GM18511 (cell line): Measurements from ENCODE around the gene ADAMTS12.

Source experiments
- ATAC-seq: cut with Tn5 transposase; IDR thresholded peaks from one replicate; pipeline ENCODE4 v1.9.1; 2021; ENCODE audit warnings: mild to moderate bottlenecking, moderate library complexity; ENCODE audit not compliant: unreplicated experiment

Gene ADAMTS12

DNA sequence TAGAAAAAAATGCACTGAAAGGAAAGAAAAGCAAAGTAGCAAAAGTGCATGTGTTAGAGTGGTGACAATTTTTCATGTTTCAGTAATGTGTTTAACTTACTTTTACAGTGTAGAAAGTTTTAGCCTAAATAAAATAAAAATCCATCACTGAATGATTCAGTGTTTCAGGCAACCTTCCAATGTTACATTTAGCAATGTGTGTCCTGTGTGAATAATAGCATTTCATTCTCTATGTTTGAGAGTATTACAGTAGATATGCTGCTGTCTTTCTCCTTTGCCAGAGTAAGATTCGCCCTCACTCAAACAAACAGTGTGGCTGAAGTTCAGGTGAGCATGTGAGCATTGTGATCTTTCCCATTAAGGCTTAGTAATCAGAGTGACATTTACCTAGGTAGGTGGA, 279.9 kb downstream of the ADAMTS12 start:
- no peak for ATAC-seq

DNA sequence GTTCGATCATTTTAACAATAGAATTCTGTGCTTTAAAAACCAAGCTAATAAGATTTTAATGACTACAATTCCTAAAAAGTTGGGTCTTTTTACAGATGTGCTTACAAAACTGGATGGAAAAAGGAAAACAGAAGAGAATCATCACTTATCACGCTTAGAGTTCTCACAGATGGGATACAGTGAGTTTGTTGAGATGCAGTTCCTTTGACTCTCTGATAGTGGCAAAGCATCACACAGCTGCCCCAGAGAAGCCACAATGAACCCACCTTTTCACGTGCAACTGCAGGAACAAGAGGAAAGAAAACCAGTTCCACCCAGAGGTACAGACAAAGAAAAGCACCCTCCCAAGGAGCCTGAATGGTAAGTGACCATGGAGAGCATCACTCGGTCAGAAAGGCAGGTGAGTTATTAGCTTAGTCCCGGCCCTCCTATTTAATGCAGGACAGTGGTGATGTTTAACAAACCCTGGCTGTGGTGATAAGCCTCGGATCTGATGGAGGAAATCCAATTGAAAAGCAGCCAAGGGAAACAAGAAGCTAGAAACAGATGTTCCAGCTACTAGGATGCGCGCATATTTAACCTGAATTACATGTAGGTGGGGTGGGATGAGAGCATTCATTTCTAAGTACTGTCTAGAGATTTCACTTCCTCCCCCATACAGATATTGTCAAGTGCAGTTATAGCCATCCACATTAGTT, 283.3 kb downstream of the ADAMTS12 start:
- no peak for ATAC-seq

DNA sequence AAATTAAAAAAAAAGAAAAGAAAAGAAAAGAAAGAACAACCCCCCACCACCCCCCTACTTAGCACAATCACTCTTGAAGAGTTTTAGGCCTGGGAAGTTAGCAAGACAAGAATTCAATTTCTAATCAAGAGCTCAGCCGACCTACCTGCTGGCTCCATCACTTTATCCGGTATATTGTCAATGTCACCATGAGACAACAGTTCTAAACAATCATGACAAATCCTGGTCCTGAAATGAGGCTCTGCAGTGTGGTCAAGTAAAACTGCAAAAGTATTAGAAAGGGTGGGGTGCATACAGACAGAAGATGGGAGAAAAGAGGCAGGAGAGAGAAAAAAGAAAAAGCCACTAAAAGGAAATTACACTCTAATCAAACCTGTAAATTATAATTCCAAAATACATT, 287.3 kb downstream of the ADAMTS12 start:
- ATAC-seq, result no peak

DNA sequence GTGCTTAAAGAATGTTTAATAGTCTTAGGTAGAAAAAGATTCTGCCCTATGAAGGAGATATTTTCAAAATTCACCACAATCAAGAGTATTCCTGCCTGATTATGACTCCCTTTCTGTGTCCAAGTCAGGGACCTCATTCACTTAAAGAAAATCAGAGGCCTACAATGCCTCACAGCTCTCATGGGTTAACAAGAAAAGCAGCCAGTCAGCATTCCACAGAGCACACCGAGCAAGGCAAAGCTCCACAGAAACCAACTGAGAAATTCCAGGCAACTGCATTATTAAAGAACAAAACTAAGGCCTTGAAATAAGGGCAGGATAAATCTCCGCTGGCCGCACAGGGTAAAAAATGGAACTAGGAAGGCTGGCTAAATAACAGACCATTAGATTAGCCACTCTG, 289.9 kb downstream of the ADAMTS12 start:
- no peak for ATAC-seq

DNA sequence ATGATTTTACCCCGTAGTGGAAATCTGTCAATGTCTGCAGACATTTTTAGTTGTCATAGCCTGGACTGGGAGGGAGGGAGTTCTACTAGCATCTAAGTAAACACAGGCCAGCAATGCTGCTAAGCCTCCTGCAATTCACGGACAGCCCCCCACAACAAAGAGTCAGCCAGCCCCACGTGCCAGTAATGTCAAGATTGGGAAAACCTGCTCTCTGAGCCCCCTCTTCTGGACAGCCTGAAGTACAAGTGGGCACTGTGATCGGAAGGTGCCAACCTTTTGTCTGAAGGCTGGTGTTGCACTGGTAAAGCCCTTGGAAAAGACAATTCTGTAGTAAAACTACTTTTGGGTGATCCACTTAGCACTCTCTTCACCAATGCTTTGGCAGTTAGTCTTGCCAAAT, 296.5 kb downstream of the ADAMTS12 start:
- no peak for ATAC-seq

DNA sequence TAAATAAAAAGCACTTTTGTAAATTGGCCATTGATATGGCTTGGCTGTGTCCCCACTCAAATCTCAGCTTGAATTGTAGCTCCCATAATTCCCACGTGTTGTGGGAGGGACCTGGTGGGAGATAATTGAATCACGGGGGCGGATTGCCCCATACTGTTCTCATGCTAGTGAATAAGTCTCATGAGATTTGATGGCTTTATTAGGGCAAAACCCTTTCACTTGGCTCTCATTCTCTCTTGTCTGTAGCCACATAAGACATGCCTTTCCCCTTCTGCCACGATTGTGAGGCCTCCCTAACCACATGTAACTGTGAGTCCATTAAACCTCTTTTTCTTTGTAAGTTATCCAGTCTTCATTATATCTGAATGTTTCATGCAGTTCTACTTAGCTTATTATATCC, 297.8 kb downstream of the ADAMTS12 start:
- no peak for ATAC-seq

DNA sequence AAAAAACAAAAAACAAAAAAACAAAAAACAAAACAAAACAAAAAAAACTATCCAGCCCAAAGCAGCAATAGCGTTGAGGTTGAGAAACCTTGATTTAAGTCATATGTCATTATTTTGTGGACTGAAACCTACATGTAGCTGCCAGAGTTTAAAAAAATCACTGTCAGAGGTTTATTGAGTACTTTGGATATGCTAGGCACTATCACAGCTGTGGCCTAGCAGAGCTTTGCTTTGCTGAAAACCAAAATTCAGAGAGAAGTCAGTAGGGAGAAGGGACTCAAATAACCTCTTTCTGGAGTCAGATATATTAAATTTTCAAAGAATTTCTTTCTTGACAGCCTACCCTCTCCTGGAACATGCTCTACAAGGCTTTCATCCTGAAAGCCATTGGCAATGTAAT, 299.5 kb downstream of the ADAMTS12 start:
- ATAC-seq, result no peak

DNA sequence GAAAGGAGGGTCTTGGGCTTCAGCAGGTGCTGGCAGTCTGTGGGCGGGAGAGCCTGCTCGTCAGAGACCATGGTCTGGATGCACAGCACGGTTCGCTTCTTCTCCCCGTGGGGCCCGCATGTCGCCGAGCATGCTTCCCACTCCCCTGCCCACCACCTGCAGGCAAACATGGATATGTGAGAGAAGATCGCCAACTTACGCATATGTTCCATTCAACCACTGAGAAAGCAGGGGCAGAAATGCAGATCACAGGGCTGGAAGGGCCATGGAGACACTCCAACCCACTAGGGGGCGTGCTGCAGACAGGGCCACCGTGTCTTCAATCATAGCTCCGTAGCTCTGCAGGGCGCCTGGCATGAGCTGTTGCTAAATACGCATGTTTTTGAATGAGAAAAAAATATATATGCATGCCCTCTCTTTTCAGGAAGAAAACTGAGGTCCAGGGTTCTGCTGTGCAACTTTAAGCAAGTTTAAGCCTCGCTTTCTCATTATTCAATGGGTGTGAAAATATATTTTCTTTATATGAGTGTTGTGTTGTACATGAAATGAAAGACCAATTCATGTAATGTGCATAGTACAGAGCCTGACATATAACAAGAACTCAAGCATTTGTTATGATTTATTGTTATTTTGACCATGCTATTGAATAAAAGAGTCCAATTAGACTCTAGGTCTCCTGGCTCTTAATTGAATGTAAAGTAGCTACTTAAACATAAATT, 303.0 kb downstream of the ADAMTS12 start:
- ATAC-seq, result no peak

DNA sequence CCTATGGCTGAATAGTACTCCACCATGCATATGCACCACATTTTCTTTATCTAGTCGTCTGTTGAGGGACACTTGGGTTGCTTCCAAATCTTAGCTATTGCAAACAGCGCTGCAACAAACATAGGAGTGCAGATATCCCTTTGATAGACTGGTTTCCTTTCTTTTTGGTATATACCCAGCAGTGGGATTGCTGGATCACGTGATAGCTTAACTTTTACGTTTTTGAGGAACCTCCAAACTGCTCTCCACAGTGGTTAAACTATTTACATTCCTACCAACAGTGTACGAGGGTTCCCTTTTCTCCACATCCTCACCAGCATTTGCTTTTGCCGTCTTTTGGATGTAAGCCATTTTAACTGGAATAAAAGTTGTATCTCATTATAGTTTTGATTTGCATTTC, 308.5 kb downstream of the ADAMTS12 start:
- ATAC-seq, result no peak

DNA sequence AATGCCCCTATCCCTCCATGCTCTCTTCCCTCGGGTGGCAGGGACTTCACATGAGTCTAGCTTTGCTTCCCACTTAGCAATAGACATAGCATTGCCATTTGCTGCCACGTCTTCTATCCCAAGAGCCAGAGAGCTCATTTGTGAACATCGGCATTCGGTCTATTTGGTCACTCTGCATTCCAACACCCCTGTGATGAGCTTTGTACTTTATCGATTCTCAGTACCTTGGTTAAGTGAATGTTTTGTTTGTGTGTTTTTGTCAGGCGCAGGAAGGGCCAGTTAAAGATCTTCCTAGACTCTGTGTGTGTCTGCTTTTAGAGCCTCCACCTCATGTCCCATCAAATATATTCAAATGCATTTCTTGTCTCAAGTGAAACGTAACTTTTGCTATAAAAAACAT, 309.4 kb downstream of the ADAMTS12 start:
- no peak for ATAC-seq

DNA sequence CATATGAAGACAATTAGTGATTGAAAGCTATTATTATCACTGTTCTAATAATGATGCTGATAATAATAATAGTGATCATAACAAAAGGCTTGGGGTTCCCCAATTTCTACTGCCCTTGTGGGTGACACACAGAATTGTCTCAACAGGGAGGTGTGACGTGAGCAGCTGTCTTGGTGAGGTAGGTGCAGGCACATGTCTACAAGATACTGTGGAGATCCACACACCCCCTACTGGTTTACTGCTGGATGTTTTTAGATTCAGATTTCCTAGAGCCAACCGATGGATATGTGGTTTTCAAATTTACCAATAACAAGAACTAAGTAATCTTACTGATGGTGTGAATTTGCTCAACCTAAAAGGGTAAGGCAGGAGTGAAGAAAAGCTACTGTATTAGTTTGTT, 312.0 kb downstream of the ADAMTS12 start:
- no peak for ATAC-seq

DNA sequence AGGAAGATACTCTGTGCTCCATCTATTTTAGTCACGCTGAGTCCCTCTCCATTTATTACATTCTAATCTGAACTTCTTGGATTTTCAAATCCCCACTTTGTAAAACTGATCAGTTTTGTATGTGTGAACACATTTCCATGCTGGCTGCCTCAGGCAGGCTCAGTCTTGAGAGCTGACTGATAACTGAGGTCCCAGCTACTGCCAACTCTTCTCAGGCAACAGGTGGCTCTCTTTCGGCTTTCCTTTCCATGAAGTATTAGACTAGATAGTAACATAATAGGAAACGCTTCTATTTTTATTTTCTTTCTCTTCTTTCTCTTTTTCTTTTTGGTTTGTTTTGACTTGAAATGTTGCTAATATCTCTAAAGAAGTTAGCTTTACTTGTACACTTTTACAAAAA, 312.6 kb downstream of the ADAMTS12 start:
- ATAC-seq, result no peak

DNA sequence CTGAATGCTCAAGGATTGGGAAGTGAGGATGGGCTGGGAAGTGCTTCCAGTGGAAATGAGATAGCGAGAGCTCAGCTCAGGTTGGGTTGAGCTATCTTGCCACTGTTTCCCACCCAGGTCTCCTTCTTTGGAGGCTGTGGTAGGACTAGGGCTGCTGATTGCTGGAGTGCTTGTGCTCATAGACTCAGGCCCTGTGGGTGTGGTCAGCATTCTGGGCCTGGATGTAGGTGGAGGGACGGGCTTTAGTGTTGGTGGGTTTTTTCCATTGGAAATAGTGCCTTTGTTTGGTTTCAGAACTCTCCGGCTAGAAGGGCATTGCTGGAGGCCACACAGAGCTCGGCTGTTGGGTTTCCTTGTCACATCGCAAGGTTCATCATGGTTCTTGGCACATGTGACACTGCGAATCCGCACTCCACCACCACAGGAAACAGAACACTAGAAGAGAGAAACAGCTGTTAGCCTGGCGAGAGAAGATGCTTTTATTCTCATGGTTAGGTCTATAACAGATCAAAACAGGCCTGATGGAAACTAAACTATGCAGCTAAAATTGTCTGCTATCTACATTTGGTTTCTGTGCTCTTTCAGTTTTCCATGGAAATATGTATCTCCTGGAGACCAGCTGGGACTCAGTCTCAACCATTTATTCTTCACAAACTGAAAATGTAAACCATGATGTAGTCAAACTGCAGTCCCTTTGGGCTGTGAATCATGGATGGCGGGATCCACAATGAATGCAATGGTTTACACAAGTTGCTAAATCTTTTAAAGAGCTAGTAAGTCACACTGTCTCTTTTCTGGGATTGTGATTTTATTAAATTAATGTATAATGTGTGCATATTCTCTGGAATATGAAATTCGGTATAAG, 314.8 kb downstream of the ADAMTS12 start:
- ATAC-seq, result no peak

DNA sequence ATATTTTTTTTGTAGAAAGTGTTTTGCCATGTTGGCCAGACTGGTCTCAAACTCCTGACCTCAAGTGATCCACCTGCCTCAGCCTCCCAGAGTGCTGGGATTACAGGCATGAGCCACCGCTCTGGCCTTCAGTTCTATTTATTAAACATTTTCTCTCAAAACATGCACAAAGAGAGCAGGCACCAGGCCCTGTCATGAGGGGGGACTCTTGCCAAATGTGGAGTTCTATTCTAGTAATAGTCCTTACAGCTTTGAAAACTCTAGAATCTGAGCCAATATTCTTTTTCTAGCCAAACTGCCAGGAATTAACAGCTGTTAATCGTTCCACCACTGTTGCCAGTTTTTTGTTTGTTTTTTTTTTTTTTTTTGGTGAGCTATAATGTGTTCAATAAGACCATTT, 326.5 kb downstream of the ADAMTS12 start:
- ATAC-seq, result no peak

DNA sequence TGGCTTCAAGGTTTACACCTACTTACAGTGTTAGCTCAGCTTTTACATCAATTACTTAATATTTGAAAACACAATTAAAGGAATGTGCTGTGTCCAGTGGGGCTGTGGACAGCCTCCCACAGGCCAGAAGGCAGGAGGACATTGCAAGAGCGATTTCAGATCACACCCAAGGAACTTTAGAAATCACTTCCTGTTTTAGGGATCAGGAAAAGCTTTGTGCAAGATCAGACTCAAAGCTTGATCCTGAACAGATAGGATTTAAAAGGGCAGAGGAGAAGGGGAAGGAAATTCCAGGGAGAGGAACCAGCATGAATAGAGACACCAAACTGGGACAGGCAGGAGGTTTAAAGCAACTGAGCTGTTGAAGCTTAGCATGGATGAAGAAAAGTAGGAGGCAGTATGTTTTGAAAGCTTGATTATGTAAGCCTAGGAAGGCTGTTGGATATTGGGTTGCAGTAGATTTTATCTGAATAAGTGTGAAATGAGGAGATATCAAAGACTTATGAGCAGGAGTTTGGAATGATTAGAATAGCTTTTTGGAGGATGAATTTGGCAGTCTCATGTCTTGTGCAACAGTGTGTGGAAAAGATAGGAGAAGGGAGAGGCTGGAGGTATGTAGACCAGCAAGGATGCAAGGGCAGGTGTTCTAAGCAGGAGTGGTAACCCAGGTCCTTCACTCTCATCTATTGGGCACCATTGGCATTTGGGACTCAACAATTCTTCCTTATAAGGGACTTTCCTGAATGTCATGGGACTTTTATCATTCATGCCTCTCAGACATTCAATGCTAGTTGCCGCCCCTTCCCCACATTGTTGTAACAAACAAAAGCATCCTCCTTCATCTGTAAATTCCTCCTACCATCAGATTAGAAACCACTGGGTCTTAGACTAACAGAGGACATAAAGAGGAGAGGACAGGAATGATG, 327.5 kb downstream of the ADAMTS12 start:
- no peak for ATAC-seq

DNA sequence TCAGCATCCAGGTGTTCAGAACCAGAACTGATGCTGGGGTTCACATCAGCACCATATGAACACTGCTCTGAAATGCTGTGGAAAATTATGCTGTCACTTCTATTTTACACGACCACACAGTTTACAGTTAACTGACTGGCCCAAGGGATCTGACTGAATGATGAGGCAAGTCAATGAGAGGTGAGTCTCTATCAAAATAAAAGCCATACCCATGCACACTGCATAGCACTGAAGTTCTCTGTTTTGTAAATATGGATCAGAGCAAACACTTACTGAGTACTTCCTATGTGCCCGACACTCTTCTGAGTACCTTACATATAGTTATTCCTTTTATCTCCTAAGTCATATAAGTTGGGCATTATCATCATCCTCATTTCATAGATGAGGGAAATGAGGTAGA, 328.3 kb downstream of the ADAMTS12 start:
- ATAC-seq, result no peak

DNA sequence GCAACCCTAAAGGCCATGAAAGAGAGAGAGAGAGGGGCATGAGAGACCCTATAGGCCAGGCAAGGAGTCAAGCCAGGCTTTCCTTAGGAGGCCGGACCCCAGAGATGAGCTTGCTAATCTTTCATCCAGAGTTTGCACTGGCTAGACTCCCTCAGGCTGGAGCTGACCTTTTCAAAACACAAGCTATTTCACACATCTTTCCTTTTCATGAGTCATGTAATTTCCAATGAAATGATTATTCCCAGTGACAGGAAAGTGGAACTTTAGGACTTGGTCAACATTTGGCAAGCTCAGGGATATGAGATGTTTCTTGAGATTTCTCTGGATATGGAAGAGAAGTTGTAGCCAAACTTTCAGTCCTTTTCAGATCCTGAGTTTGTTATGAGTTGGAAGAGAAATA, 333.3 kb downstream of the ADAMTS12 start:
- no peak for ATAC-seq

DNA sequence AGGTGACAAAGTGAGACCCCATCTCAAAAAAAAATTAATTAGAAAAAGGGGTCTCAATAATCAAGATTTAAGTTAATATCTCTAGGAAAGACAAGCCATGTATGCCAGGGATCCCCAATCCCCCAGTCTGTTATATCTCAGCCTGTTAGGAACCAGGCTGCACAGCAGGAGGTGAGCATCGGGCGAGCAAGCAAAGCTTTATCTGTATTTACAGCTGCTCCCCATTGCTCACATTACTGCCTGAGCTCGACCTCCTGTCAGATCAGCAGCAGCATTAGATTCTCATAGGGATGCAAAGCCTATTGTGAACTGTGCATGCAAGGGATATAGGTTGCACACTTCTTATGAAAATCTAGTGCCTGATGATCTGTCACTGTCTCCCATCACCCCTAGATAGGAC, 334.2 kb downstream of the ADAMTS12 start:
- ATAC-seq, result no peak

DNA sequence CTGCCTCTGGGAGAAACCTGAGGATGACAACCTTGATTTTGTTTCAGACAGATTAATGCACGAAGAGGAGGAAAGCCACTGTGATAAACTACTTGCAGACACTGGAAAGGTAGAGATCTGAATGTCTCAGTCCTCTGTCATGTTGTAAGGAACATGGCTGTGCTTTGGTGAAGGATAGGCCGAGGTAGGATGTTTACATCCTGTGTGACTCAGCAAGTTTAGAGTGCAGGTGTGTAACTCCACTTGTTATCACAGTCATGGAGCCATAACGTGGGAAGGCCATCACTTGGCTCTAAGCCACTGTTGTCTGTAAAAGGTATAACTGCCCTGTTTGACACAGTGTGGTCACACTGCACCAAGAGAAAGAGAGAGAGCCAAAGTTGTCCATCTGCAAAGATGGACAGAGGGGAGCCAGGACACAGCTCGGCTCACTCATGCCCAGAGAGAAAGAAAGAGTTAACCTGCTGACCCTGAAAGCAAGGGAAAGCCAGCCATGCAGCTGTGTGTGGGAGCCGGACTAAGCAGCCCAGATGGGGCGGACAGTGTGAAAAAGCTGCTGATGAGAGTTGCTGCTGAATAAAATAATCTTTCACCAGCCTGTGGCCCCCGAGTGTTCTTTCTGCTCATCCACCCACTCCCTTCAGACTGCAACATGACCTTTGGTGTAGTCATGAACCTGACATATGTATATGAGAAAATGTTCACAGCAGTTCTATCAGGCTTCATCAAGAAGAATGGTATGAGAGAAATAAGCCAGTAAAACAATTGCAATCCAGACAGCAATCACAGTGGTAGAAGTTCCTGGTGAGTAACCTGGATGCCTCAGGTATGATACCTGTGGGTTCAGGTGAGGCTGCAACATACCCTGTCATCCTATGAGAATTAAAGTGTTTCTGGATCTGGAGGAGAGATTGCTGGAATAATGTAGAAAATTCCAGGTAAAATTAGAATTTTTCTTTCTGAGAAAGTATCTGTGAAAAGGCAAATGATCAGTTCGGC, 335.2 kb downstream of the ADAMTS12 start:
- ATAC-seq, result no peak
